Amygdala (tissue), 56 donors: Measurements from ENCODE around the gene HRH1.
"Not testable (repeated sequence)": the region's sequence is repeated elsewhere in the genome, so short reads cannot be mapped to it uniquely, and the experiment has no call there.

Experiments
- DNase-seq, 56 donors: peaks; one replicate each; lab custom pipeline; 2025; lab: John Stamatoyannopoulos, UW

HRH1 gene

GRCh38 chr3:11201251-11202019 lies 47.1 kb downstream of the HRH1 start:
- no peak for DNase-seq

- DNase-seq: no peak
Measured at GRCh38 chr3:11203961-11204360, 49.7 kb downstream of the HRH1 start.

GRCh38 chr3:11204697-11205348 lies 50.5 kb downstream of the HRH1 start:
- peak in 3 of 56 donors; percentile 26 to 29 (median 27) for DNase-seq

GRCh38 chr3:11205881-11206280 lies 51.6 kb downstream of the HRH1 start:
- DNase-seq: not testable (repeated sequence)

- DNase-seq: no peak
Measured at GRCh38 chr3:11206316-11206715, 52.0 kb downstream of the HRH1 start.

GRCh38 chr3:11206953-11207352 lies 52.7 kb downstream of the HRH1 start:
- DNase-seq: no peak

GRCh38 chr3:11211531-11212298 lies 57.4 kb downstream of the HRH1 start:
- no peak for DNase-seq

GRCh38 chr3:11212299-11212608 lies 58.0 kb downstream of the HRH1 start:
- no peak for DNase-seq

GRCh38 chr3:11212784-11213183 lies 58.5 kb downstream of the HRH1 start:
- DNase-seq: no peak

- no peak for DNase-seq
Measured at GRCh38 chr3:11213810-11214450, 59.6 kb downstream of the HRH1 start.

GRCh38 chr3:11214451-11214978 lies 60.2 kb downstream of the HRH1 start:
- DNase-seq: no peak

GRCh38 chr3:11217370-11217769 lies 63.1 kb downstream of the HRH1 start:
- DNase-seq: not testable (repeated sequence)

GRCh38 chr3:11220230-11220629 lies 65.9 kb downstream of the HRH1 start:
- no peak for DNase-seq

- no peak for DNase-seq
Measured at GRCh38 chr3:11221818-11222415, 67.6 kb downstream of the HRH1 start.

GRCh38 chr3:11224010-11224409 lies 69.7 kb downstream of the HRH1 start:
- no peak for DNase-seq

- no peak for DNase-seq
Measured at GRCh38 chr3:11224870-11225229, 70.6 kb downstream of the HRH1 start.

GRCh38 chr3:11226042-11226370 lies 71.7 kb downstream of the HRH1 start:
- DNase-seq: no peak

GRCh38 chr3:11228041-11228440 lies 73.7 kb downstream of the HRH1 start:
- no peak for DNase-seq

- DNase-seq: no peak
Measured at GRCh38 chr3:11230125-11230524, 75.8 kb downstream of the HRH1 start.

- no peak for DNase-seq
Measured at GRCh38 chr3:11230832-11231231, 76.5 kb downstream of the HRH1 start.

- no peak for DNase-seq
Measured at GRCh38 chr3:11235385-11235784, 81.1 kb downstream of the HRH1 start.
